Neural crest cell (in vitro differentiated cells): Measurements from ENCODE around the gene A2M. TPM values are rescaled to one million over a fixed set of nuclear protein-coding genes. Genes with fewer than 3 reads are reported as not detected.

Source experiments
- DNase-seq: peaks from one replicate; pipeline ENCODE4 v3.0.0; 2021; ENCODE audit warnings: low read depth, mixed read lengths, low spot score
- H3K27ac Mint-ChIP-seq: one replicate; pipeline ENCODE4 v1.8.0; 2021; ENCODE audit warnings: mild to moderate bottlenecking, mixed read lengths; ENCODE audit not compliant: unreplicated experiment
- H3K27me3 Mint-ChIP-seq: 2 replicates; pipeline ENCODE4 v1.8.0; 2021; ENCODE audit warnings: low read depth, mild to moderate bottlenecking, mixed read lengths
- H3K36me3 Mint-ChIP-seq: 2 replicates; pipeline ENCODE4 v1.8.0; 2021; ENCODE audit warnings: low read depth, mild to moderate bottlenecking, mixed read lengths
- H3K4me1 Mint-ChIP-seq: 2 replicates; pipeline ENCODE4 v1.8.0; 2021; ENCODE audit warnings: mixed read lengths
- H3K4me3 Mint-ChIP-seq: one replicate; pipeline ENCODE4 v1.8.0; 2021; ENCODE audit warnings: mild to moderate bottlenecking, mixed read lengths
- H3K9me3 Mint-ChIP-seq: 2 replicates; pipeline ENCODE4 v1.8.0; 2021; ENCODE audit warnings: mixed read lengths
- CTCF ChIP-seq: fragments of 200-600 bp; sonication (generic); conservative IDR thresholded peaks from 2 replicates; pipeline ENCODE4 v1.5.0; 2021; ENCODE audit warnings: antibody characterized with exemption, mild to moderate bottlenecking
- total RNA-seq: library from RNA; stranded (reverse); gene quantifications from 2 replicates; pipeline ENCODE4 v1.2.1, GENCODE V29; 2021

A2M gene
- total RNA-seq, 1 donor from 2014 or later, result 66.4 TPM

- no peak for DNase-seq
- TF ChIP-seq CTCF, result no peak
These were observed 75.1 kb downstream of the A2M start for GRCh38 chr12:9040484-9041186.

GRCh38 chr12:9039397-9039977, 76.2 kb downstream of the A2M start:
- Mint-ChIP-seq H3K27me3 (no peaks in the 10 kb centered on the region), H3K9me3 (no peaks in the 10 kb centered on the region), H3K36me3 (no peaks in the 10 kb centered on the region), H3K4me1 (no peaks in the 10 kb centered on the region), H3K27ac (no peak overlapping the region), H3K4me3 (no peak overlapping the region)
- TF ChIP-seq CTCF, result peak; percentile 94
- no peak for DNase-seq

More at GRCh38 chr12:9040484-9041186, 75.1 kb downstream of the A2M start:
- Mint-ChIP-seq H3K27ac (no peak overlapping the region), H3K9me3 (no peaks in the 10 kb centered on the region), H3K36me3 (peaks cover under 1% of the 10 kb centered on the region), H3K4me1 (no peaks in the 10 kb centered on the region), H3K27me3 (no peaks in the 10 kb centered on the region), H3K4me3 (no peak overlapping the region)

GRCh38 chr12:9037431-9037830, 78.3 kb downstream of the A2M start:
- no peak overlapping the region for H3K27ac Mint-ChIP-seq
- TF ChIP-seq CTCF, result no peak
- H3K36me3 Mint-ChIP-seq, result no peaks in the 10 kb centered on the region
- no peak overlapping the region for H3K4me3 Mint-ChIP-seq
- no peaks in the 10 kb centered on the region for H3K4me1 Mint-ChIP-seq
- no peaks in the 10 kb centered on the region for H3K27me3 Mint-ChIP-seq
- H3K9me3 Mint-ChIP-seq, result no peaks in the 10 kb centered on the region
- no peak for DNase-seq

- no peak for DNase-seq
- TF ChIP-seq CTCF, result no peak
- no peaks in the 10 kb centered on the region for H3K36me3 Mint-ChIP-seq
- no peaks in the 10 kb centered on the region for H3K9me3 Mint-ChIP-seq
- H3K27ac Mint-ChIP-seq, result no peak overlapping the region
- H3K4me3 Mint-ChIP-seq, result no peak overlapping the region
- H3K4me1 Mint-ChIP-seq, result no peaks in the 10 kb centered on the region
- H3K27me3 Mint-ChIP-seq, result no peaks in the 10 kb centered on the region
These were observed 79.5 kb downstream of the A2M start for GRCh38 chr12:9036227-9036626.

- no peak overlapping the region for H3K4me3 Mint-ChIP-seq
- TF ChIP-seq CTCF, result no peak
- peaks cover 4% of the 10 kb centered on the region for H3K4me1 Mint-ChIP-seq
- no peak overlapping the region for H3K27ac Mint-ChIP-seq
- no peak for DNase-seq
- no peaks in the 10 kb centered on the region for H3K9me3 Mint-ChIP-seq
- no peaks in the 10 kb centered on the region for H3K27me3 Mint-ChIP-seq
- H3K36me3 Mint-ChIP-seq, result no peaks in the 10 kb centered on the region
These were observed 81.6 kb downstream of the A2M start for GRCh38 chr12:9034095-9034494.
